ENCODE results near the gene SCARF2. TPM values are rescaled to one million over a fixed set of nuclear protein-coding genes. Genes with fewer than 3 reads are reported as not detected.

The SCARF2 gene
- total and polyA plus RNA-seq, 2 of the 8 experiments (the other 6 are each of a cell fraction or from before 2014, with no cell fraction given) = 4.2 to 9.8 TPM

DNA sequence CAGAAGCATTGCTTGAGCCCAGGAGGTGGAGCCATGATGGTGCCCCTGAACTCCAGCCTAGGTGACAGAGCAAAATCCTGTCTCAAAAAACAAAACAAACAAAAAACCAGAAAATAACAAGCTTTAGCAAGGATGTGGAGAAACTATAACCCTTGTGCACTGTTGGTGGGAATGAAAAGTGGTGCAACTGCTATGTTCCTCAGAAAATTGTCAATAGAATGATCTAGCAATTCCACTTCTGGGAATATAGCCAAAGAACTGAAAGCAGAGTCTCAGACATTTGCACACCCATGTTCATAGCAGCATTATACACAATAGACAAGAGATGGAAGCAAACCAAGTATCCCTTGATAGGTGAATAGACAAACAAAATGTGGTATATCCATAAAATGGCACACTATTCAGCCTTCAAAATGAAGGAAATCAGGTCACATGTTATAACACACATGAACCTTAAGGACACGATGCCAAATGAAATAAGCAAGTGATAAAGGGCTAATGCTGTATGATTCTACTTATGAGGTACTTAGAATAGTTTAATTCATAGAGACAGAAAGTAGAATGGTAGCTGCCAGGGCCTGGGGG, 42.1 kb upstream of the SCARF2 start:
- Histone ChIP-seq H3K79me1 (ENCODE audit: low read depth, low read length) (no peaks in the 10 kb centered on the region), H3K79me2 (ENCODE audit: control insufficient read depth in 1 of 2, insufficient read depth in 2 of 2, low read length in 2 of 2) (no peaks in the 10 kb centered on the region), H3K23ac (ENCODE audit: insufficient read length) (no peak overlapping the region), H2BK20ac (ENCODE audit: low read length) (no peak overlapping the region), H3K4ac (replicated peaks; ENCODE audit: insufficient read length, low read depth, low read length) (no peak overlapping the region), H2BK5ac (ENCODE audit: low read depth, low read length) (no peak overlapping the region), H3K27ac (ENCODE audit: low read depth, low read length) (no peak overlapping the region), H3K56ac (replicated peaks; ENCODE audit: insufficient read length, low read depth, low read length) (no peak overlapping the region), H3K23me2 (ENCODE audit: low read depth, low read length) (no peaks in the 10 kb centered on the region), H3K18ac (ENCODE audit: extremely low read depth, low read length) (no peak overlapping the region), H4K8ac (ENCODE audit: extremely low read depth, insufficient read depth, low read length) (no peak overlapping the region), H3K27me3 (replicated peaks in 1 of 4; ENCODE audit: control insufficient read depth in 3 of 4, extremely low read depth in 1 of 4, insufficient read depth in 3 of 4, low read length in 3 of 4) (no peaks in the 10 kb centered on the region), H3K4me3 (ENCODE audit: extremely low read depth in 1 of 4, insufficient read depth in 2 of 4, low read depth in 3 of 4, low read length in 4 of 4) (no peak overlapping the region), H3K14ac (ENCODE audit: insufficient read length) (no peak overlapping the region), H3K4me2 (ENCODE audit: insufficient read depth in 1 of 2, low read depth in 2 of 2, low read length in 2 of 2) (no peak overlapping the region), H3K9ac (replicated peaks in 1 of 4; ENCODE audit: extremely low read depth in 1 of 4, low read depth in 3 of 4, low read length in 3 of 4) (no peak overlapping the region), H3K9me3 (ENCODE audit: insufficient read depth in 2 of 2, low read depth in 1 of 2, low read length in 1 of 2) (no peaks in the 10 kb centered on the region; a peak in 1 of 4 replicates), H2BK120ac (replicated peaks; ENCODE audit: low read depth, low read length) (no peak overlapping the region), H4K91ac (replicated peaks; ENCODE audit: insufficient read length, low read length) (no peak overlapping the region), H3K36me3 (ENCODE audit: control insufficient read depth in 2 of 4, insufficient read depth in 4 of 4, low read length in 3 of 4) (no peaks in the 10 kb centered on the region), H4K20me1 (replicated peaks in 1 of 2; ENCODE audit: control insufficient read depth in 1 of 2, insufficient read depth in 2 of 2, low read length in 2 of 2) (no peaks in the 10 kb centered on the region), H2AFZ (ENCODE audit: low read length) (no peak overlapping the region), H2BK15ac (ENCODE audit: low read length) (no peak overlapping the region), H4K5ac (ENCODE audit: insufficient read length, low read depth, low read length) (no peak overlapping the region), H2BK12ac (ENCODE audit: low read depth, low read length) (no peak overlapping the region), H2AK5ac (ENCODE audit: low read depth, low read length) (no peak overlapping the region), H3K4me1 (replicated peaks in 1 of 4; ENCODE audit: control insufficient read depth in 3 of 4, insufficient read depth in 4 of 4, low read length in 3 of 4) (no peaks in the 10 kb centered on the region)
- no peak for FAIRE-seq
- 92% methylated on average over 1 of the region's 1 CpG; no CpG with 5 or more reads in 1 of the 2 experiments for WGBS, 2 experiments (ENCODE audit: extremely low coverage in 1 of 2, insufficient coverage in 1 of 2, insufficient read length in 1 of 2, insufficient replicate concordance in 2 of 2, low coverage in 1 of 2, low lambda C conversion rate in 2 of 2, missing lambda C conversion rate in 1 of 2)
- DNase-seq (ENCODE audit: low read depth in 1 of 2, low spot score in 2 of 2) = no peak
- POLR2A ChIA-PET (ENCODE audit: partially characterized antibody) = interaction anchor here (0.6 kb wide), 1 partner anchor 17 kb away, joined by 3 read pairs; no protein-coding TSS in a partner anchor
- CTCF ChIA-PET (ENCODE audit: partially characterized antibody) = no interaction called here
- TF ChIP-seq GABPA (IDR thresholded peaks at IDR 0.05; ENCODE audit: borderline replicate concordance, insufficient read depth, low read length) (no peak), KDM5A (IDR thresholded peaks at IDR 0.05; ENCODE audit: low read length) (no peak), TAF7 (optimal IDR thresholded peaks at IDR 0.05; ENCODE audit: borderline replicate concordance, low read depth, low read length) (no peak), PHF8 (conservative IDR thresholded peaks at IDR 0.05; ENCODE audit: low read depth, low read length) (no peak), BRCA1 (IDR thresholded peaks at IDR 0.05; ENCODE audit: low read depth, low read length) (no peak), RXRA (IDR thresholded peaks at IDR 0.05; ENCODE audit: insufficient read depth, low read depth, low read length) (no peak)
- TF ChIP-seq, protein P1, sequence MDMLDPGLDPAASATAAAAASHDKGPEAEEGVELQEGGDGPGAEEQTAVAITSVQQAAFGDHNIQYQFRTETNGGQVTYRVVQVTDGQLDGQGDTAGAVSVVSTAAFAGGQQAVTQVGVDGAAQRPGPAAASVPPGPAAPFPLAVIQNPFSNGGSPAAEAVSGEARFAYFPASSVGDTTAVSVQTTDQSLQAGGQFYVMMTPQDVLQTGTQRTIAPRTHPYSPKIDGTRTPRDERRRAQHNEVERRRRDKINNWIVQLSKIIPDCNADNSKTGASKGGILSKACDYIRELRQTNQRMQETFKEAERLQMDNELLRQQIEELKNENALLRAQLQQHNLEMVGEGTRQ (IDR thresholded peaks at IDR 0.05; ENCODE audit: low read length) = no peak
